ENCODE results near the gene KCTD21.
A peak's percentile ranks its signal among the peaks of the same experiment; 100 is the strongest.

KCTD21 gene

DNA sequence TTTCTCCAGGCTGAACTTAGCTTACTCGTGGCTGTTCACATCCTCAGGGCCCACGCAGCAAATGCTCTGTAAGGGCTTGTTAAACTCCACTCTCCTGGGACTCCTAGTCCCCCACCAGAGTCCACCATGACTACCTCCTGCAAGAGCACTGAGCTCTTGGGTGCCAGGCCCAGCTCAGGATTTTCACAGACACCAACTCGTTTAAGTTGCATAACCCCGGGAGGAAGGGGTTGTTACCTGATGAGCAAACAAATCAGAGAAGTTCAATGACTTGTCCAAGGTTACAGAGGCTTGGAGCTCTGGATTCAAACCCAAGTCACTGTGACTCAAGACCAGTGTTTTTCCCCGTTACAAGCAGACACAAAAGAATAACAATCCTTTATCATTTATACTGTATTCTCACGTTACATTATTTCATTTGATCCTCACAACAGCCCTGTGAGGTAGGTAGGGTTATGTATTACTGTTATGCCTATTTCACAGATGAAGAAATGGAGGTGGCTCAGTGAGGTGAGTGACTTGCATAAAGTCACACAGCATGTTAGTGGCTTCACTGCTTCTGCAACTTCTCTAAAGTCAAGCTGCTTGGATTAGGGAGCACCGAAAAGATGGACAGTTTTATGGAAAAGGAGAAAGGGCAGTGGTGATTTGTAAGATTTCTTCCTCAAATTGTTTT lies 17.4 kb downstream of the KCTD21 start:
- no peak for DNase-seq

DNA sequence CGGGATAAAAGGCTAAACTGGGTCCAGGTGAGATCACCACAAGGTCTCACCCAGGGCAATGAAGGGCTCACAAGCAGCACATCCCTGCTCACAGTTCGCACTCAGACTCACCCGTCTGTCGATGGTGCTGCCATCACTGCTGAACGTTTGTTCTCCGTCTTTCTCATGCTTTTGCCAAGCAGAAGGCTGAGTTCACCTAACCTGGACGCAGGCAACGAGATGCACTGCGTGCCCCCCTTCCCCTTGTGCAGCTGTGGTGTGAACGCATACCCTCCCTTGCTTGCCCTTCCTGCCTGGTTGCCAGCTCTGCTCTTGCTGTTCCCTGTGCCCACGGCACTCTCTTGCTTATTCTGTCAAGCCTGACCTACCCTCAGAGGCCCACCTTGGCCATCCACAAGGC lies 18.0 kb downstream of the KCTD21 start:
- no peak for DNase-seq

DNA sequence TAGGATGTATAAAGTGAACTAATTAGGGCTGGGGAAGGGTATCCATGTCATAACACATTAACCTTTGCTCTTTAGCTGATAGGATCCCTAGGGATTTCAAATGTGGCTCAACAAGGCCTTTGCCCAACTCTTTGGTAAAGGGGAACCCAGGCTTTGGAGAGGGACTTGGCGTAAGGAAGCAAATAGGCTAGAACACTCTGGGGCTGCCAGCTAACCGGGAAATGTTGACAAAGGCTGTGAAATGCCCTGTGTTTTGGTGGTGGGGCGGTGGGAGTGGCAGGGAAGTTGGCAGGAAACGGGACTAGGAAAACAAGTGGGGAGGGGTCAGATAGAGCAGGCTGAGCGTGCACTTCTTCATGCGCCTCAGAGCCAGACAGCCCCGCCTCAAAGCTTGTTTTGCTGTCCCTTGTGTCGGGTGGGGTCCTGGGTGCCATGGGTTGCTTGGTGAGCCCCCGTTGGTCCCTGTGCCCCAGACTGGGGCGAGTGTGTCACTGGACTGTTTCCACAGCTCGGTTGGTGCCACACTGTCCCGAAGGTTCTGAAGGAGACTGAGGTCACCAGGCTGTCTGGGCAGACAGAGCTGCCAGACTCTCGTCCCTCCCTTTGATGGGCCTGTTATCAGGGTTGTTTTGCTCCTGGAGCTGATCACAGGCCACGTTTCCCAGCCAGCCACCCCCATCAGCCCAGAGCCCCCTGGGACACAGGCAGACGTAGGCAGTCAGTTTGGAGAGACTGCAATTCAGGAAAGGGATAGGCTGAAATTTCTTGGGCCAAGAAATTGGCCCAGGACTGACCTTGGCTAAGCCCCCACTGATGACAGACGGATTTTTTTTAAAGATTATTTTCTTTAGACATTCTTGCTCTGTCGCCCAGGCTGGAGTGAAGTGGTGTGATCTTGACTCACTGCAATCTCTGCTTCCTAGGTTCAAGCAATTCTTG lies 19.6 kb downstream of the KCTD21 start:
- no peak for DNase-seq

DNA sequence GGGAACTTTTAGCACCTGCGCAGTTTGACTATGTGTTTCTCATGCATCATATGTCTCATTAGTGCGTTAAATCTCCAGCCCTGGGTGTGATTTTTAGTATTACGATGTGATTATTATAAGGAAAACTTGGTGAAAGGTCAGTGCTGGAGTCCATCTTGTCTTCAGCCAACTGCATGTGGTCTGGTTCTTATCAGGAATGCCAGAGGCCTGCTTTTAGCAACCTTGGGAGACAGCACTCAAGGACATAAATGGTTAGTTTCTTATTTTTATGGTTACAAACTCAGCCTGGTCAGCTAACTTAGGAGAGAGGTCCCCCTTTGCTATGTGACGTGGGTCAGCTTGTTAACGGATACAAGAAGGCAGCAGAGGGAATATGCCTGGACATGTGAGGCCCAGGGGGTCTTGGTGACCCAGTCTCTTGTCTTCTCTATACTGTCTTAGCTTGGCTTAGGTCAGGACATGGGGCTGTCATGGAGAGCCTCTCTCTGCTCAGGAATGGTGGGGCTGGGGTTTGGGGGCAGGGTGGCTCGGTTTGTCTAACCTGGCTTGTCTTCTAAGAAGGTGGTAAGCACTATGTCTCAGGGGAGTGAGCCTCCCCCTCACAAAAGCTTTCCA lies 21.5 kb downstream of the KCTD21 start:
- no peak for DNase-seq

DNA sequence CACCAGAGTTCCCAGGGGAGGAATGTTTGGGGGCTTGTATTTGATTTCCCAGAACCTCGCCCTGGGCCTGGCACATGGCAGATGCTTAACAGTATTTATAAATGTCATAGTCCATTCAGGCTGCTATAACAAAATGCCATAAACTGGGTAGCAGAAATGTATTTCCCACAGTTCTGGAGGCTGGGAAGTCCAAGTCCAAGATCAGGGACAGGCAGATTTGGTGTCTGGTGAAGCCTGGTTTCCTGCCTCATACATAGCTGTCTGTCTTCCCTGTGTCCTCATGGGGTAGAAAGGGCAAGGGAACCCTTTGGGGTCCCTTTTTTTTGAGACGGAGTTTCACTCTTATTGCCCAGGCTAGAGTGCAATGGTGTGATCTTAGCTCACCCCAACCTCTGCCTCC lies 24.0 kb downstream of the KCTD21 start:
- no peak for DNase-seq

DNA sequence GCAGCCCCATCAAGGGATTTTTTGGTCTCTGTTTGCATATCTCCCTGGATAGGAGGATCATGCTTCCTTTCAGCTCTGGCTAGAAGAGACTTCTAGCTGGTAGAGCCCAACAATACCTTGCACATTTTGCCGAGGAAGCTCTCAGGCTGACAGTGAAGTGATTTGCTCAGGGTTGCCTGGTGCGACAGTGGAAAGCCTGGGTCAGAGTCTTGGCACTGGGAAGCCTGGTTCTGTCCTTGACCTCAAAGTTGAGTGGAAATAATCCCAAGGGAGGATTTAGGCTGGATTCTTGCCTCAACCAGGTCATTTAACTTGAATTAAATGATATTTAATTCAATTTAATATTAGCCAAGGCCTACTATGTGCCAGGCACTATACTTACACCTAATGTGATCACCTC lies 24.6 kb downstream of the KCTD21 start:
- DNase-seq, result no peak

DNA sequence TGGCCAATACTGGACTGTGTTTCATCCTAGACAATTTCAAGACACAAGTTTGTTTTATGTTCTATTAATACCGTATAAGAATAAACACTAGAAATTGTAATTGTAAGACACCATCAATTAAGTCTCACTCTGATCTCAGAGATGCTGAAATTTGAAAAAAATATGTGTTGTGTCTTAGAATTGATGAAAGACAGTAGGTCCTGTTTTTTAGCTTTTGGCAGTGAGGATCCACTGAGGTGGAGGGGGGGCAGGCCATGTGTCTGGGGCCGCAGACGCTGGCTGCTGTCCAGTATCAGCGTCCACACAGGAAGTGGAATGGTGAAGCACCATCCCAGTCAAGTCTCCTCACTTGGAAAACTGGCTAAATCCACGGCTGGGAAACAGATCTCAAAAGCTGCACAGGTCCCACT lies 26.5 kb downstream of the KCTD21 start:
- no peak for DNase-seq

DNA sequence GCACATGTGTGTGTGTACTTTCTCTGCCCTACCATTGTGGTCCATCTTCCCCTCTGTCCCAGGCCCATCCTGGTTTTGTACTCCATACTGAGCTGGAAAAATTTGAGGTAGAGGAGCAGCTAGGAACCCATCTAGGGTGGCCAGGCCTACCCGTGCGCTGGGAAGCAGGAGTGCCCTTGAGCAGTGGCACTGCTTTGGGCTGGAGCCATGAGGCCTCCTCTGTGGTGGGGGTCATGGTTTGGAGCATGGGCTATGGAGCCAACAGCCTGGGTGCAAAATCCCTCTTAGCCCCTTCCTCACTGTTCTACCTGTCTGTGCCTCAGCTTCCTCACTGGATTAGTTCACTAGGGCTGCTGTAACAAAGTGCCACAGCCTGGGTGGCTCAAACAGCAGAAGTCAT lies 27.1 kb downstream of the KCTD21 start:
- DNase-seq, result no peak

DNA sequence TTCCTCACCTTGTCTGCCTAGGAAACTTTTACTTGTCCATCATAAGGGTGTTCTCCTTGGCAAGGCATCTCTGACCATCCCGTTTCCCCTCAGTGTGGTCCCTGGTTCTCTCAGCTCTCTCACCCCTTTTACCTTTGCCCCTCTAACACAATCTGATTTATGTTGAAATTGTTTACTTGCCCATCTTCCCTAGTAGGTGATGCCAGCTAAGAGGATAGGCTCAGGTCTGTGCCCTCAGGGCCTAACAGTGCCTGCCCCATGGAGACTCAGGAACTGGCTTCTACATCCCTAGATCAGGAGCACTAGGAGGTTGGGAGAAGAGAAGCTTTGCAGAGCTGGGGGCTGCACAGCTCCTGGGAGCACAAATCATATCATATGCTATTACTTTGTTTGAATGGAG lies 27.9 kb downstream of the KCTD21 start:
- no peak for DNase-seq

DNA sequence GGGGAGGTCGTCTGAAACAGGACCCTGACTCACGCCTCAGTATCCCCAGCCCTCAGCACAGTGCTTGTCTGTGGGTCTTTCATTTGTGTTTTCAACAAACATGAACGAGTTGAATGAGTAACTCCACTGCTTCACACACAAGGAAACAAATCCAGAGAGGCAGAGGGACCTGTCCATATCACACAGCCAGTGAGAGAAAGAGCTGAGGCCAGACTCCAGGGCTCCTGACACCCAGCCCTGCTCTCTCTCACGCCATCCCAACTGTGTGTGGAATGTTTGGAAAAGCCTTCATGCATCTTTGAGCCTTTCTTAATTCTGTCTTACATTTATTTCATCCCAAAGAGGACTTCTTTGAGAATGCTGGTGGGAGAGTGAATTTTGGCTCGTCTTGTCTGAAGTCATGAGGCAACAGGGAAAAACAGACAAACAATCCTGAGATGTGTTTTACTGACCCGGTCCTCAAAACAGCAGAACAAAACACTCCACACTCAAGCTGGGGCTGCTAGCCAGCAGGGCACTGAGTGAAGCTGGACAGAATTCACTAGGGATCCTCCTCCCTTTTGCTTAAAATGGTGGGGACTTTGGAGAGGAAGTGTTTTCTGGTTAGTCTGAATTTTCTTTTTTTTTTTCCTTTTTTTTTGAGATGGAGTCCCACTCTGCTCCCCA lies 29.3 kb downstream of the KCTD21 start:
- DNase-seq, result no peak

DNA sequence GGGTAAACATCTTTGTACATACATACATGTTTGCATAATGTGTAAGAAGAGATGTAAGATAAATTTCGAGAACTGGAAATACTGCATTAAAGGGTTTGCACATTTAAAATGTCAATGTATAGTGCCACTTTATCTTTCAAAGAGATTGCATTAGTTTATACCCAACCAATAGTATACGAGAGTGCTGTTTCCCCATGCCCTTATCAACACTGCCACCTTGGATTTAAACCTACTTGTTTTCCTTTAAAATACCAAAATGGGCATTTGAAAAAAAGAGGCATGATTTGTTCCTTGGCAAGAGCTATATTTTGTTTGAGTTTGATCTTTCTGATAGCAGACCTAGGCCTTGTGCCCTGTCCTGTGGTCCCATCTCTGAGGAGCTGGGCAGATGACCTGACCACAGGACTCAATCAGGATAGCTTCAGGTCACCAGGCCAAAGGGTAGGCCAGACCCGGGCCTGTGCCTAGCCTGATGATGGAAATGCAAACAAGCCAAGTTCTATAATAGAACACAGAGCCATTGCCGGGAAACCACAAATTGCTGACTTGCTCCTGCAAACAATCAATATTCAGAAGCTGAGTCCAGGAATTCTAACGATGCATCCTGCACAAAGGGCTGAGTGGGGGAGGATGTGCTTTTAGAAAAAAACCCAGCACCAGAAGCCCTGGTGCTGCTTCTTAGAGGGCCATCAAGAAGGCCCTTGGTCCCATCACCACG lies 32.1 kb downstream of the KCTD21 start:
- DNase-seq, result no peak

DNA sequence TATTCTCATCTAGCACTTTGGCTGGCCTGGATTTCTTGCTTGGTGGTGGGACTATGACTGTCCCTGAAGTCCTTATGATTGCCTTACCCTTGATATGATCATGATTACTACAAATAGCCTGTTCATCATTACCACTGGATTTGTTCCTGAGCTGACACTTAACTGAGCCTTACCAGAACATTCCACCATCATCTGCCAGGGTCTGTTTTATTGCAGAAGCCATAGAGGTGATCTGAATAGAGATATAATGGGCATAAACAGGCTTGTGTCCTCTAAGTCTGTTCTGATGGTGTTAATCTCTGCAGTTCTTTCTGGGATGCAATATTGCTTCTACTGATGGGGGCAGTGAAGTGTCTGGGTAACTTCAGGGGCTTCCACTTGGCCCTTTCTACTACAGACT lies 36.6 kb downstream of the KCTD21 start:
- DNase-seq, result no peak

DNA sequence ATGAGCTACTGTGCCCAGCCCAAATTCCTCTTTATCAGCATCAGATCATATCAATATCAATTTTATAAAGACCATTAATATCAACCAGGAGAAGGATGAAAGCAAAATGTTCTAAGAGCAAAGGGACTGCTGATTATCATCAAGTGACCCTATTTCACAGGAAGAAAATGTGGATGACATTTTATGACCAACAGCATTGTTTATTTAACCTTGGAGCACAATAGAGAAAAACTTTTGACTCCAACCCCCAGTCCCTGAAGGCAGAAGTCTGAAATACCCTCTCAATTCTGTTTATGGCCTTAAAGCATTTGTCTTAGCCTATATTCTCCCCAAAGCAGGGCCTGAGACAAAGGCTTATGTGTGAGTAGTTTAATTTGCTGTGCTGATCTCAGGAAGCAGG lies 37.7 kb downstream of the KCTD21 start:
- no peak for DNase-seq

DNA sequence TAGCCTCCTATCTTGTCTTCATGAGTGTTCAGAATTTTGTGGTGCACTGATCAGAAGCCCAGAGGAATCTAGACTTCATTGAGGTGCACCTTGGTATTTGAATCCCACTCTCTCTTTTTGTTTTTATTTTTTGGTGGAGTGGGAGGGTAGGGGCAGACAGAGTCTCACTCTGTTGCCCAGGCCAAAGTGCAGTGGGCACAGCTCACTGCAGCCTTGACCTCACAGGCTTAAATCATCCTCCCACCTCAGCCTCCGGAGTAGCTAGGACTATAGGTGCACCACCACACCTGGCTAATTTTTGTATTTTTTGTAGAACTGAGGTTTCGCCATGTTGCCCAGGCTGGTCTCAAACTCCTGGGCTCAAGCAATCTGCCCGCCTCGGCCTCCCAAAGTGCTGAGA lies 38.1 kb downstream of the KCTD21 start:
- DNase-seq, result no peak

DNA sequence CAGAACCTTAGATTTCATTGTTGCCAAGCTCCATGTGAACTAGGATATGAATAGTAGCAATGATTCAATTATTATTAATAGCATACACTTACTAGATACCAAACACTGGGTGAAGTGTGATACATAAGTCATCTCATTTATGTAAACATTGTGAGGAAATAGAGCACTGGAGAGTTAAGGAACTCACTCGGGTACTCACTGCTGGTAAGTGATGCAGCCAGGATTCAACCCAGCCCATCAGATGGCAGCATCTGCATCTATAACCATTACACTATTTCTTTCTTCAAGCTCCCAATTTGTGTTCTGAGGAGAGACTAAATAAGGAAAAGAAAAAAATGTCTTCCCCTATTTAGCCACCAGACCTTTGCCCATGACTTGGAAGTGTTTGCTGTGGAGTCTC lies 38.8 kb downstream of the KCTD21 start:
- no peak for DNase-seq

DNA sequence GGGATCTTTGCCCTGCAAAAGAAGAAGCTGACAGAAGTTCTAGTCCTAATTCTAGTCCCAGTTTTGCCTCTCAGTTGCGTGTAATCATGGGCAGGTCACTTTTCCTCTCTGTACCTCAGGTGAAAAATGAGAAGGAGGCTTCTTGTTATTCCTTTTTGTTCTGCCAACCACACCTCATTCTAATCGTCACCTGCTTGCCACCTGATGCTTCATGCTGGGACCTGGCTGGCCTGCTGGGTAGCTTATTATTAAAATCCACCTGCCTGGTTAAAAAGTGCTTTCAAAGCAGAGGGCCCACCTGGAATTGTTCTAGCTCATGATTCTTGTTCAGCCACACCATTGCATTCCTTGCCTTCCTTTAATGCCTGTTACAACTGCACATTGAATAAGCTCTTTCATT lies 40.6 kb downstream of the KCTD21 start:
- DNase-seq, result no peak

DNA sequence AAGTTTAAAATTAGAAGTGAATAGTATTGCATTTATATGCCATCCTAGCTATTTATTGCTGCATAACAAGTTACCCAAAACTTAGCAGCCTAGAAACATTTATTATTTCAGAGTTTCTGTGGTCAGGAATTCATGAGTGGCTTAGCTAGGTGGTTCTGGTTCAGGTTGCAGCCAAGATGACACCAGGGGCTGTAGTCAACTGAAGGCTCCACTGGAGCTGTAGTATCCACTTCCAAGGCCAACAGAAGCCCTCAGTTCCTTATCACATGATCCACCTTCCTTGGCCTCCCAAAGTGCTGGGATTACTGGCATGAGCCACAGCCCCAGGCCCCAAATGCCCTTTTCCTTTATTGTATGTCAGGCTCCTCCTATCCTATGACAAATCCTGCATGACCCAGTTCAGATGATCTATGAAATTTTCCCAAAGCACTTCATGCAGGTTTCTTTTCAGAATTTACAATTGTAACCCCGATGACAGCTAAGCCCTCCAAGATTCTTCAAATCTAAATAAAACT lies 42.9 kb downstream of the KCTD21 start:
- no peak for DNase-seq

DNA sequence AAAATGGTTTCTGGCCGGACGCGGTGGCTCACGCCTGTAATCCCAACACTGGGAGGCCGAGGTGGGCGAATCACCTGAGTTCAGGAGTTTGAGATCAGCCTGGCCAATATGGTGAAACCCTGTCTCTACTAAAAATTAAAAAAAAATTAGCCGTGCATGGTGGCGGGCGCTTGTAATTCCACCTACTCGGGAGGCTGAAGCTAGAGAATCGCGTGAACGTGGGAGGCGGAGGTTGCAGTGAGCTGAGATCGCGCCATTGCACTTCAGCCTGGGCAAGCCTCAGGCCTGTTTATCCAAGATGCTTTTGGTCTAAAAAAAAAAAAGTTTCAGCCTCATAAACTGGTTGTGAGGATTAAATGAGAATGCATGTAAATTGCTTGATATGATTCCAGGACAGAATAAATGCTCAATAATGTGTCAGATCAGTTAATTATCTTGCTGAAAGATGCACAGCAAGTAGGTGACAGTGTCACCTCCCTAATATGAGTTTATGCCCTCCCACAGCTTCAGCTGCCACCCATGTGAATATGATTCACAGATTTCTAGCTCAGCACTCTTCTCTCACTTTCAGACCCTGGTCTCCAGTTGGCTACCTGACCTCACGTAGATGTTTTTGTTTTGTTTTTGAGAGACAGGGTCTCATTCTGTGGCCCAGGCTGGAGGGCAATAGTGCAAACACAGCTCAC lies 47.9 kb downstream of the KCTD21 start:
- DNase-seq, result no peak

DNA sequence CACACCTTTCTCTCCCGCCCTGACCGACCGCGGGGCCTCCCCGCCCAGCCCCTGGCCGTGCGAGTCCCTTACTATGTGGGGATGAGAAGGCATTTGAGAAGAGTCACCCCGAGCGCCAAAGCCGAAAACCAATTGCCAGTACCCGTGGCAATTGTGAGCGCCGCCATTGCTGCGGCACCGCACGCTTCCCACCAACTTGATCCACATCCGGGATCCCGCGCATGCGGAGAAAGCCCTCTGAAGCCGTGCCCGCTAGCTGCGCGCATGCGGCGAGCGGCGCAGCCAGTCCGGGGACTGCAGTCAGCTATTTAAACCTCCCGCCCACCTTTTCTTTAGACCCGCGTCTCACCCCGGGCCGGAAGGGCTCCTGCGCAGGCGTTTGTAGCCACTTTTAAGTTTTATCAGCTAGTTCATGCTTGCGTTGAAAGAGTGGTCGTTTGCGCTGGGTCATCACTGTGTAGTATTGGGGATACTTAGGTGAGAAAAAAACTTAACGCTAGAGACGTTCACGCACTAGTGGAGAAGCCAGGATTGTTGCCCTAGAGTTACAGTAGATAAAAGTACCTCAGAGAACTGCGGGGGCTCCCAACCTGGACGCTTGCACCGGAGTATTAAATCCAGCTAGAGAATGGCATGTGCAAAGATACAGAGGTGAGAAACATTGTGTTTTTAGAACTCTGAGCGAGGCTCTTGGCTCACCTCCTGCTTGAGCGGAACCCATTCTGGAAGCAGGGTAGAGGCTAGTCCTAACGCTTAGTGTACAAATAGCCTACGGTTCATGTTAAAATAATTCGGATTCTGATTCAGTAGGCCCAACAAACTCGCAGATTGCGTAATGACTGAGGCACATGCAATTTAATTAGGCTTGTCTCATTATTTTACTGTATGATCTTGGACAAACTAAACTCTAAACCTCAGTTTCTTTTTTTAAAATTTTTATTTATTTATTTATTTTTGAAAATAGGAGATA lies 48.7 kb downstream of the KCTD21 start, which contains the start of gene ALG8:
Gene ALG8, minus strand, starts transcription at position 205 of the 970 bp plus-strand sequence. Its CDS starts 38 bp downstream, at position 167.
- DNase-seq, result peak; percentile 98

DNA sequence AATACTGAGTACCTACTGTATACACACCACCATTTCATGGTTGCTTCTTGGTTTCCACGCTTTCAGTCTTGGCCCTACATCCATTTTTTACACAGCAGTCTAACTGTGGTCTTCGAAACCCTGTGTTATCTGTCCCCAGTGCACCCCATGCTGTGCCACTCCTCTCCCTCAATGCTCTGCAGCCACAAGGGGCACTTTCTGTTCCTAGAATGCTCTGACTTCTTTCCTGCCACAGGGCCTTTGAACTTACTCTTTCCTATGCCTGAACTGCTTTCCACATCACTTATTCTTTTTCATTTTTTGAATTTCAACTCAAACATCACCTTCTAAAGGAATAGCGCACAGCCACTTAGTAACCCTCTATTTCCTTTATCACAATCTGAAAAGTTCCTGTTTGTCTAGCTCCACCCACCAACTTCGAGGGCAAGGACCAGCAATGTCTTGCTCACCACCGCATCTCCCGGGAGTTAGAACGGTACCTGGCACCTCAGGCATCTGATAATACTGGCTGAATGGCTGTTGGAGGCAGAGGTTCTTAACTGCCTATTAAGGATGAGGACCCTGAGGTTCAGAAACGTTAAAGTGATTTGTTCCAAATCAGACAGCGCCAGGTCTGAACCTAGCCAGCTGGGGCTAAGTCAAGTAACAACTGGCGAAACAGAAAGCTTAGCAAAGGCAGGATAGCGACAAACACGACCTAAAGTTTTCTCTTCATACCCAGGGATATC lies 49.6 kb downstream of the KCTD21 start:
- peak; percentile 69 for DNase-seq

All from activated CD8-positive, alpha-beta memory T cell treated with anti-CD3 and anti-CD28 coated beads, Interleukin-2, amount 50 U/mL, for 48 hours (primary cell).